NCI-H2029 (cell line): ENCODE measurements around the gene STX17.
A peak's percentile ranks its signal among the peaks of the same experiment; 100 is the strongest.

Experiments
- DNase-seq: peaks from one replicate; lab custom pipeline; 2025; lab: John Stamatoyannopoulos, UW

STX17 gene

GRCh38 chr9:99907208-99907532 lies 716 bp downstream of the STX17 start:
- DNase-seq = no peak

DNA sequence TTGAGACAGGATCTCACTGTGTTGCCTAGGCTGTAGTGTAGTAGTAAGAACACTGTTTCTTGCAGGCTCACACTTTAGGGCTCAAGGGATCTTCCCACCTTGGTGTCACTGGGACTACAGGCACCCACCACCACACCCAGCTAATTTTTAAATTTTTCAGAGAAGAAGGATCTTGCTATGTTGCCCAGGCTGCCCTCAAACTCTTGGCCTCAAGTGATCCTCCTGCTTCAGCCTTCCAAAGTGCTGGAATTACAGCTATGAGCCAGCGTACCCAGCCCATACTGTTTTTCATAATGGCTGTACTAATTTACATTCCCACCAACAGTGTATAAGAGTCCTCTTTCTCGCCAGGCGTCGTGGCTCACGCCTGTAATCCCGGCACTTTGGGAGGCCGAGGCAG lies 5.1 kb downstream of the STX17 start:
- no peak for DNase-seq

GRCh38 chr9:99916650-99917049 lies 10.2 kb downstream of the STX17 start:
- DNase-seq = no peak

- no peak for DNase-seq
These were observed 11.7 kb downstream of the STX17 start for GRCh38 chr9:99918134-99918533.

- DNase-seq = no peak
These were observed 13.5 kb downstream of the STX17 start for GRCh38 chr9:99919930-99920329.

- DNase-seq = no peak
These were observed 15.6 kb downstream of the STX17 start for GRCh38 chr9:99921875-99922710.

GRCh38 chr9:99922711-99923030 lies 16.2 kb downstream of the STX17 start:
- no peak for DNase-seq

DNA sequence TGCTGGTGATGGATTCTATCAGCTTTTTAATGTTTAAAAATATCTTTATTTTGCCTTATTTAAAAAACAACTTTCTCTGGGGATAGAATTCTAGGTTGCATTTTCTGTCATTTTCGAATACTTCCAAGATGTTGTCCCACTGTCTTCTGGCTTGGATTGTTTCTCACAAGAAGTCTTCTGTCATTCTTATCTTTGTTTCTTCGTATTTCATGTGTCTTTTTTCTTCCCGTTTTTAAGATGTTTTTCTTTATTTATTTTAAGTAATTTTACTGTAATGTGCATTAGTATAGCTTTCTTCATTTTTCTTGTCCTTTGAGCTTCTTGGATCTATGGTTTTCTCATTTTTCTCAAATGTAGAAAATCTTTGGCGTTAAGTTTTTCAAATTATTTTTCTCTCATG lies 19.1 kb downstream of the STX17 start:
- DNase-seq = no peak

DNA sequence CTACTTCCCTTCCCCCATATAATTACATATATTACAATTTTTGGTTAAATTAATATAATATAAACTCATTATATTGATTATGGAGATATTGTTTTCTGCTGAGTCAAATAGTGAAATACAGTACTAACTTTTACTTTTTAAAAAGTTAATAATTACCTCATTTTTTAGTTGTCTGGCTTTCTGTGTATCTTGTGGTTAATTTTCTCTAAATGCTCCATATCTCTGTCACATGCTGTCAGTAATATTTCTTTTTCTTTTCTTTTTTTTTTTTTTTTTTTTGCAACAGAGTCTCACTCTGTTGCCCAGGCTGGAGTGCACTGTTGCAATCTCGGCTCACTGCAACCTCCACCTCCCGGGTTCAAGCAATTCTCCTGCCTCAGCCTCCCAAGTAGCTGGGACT lies 23.2 kb downstream of the STX17 start:
- no peak for DNase-seq

GRCh38 chr9:99931155-99931840 lies 24.8 kb downstream of the STX17 start:
- DNase-seq = no peak

- DNase-seq = no peak
These were observed 30.6 kb downstream of the STX17 start for GRCh38 chr9:99936947-99937587.

- no peak for DNase-seq
These were observed 40.9 kb downstream of the STX17 start for GRCh38 chr9:99947395-99947794.

DNA sequence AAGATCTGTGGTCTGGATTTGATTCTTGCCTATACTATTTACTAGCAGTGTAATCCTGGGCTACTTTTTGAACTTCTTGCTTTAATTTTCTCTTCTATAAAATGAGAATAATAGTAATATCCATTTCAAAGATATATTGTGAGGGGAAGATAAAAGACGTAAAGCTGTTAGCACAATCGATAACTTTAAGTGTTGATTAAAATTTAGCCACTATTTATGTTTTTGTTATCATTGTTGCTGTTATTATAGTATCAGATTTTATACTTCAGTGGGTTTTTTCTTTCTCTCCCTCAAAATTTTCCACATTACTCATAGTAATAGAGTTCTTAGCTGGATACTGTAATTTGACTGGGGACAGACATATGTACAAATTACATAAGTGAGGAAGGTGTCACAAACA lies 42.0 kb downstream of the STX17 start:
- no peak for DNase-seq

DNA sequence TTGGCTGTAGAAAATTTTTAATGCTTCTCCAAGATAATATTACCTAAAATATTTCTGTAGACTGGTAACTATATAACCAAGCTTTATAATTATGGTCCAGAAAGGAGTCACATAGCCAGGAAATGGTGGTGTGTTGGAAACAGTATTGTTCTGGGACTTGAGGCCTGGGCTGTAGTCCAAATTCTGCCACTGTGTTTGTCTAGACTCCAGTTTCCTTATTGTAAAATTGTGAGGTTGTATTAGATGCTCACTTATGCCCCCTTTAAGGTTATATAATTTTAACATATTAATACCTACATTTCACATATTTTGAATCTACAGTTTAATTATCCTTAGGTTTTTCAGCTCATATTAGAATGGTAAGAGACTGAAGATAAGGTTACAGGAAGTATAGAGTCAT lies 42.4 kb downstream of the STX17 start:
- peak; percentile 73 for DNase-seq

- no peak for DNase-seq
These were observed 47.5 kb downstream of the STX17 start for GRCh38 chr9:99953861-99954507.

DNA sequence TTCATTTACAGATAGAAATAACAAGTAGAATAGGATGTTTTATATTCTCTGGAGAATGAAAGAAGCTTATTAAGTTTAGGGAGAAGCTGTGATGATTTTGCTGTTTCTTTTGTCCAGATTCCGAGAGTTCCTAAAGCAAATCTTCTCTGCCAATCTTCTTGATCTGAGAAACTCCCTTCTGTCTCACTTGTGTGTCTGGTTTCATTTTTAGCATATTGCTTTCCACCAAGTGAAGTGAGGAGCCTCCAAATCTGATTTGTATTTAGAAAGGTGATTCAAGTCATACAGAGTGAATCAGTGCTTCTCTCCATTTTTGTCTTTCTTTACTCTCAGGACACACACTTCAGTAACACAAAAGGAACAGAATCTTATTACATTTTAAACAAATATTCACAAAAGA lies 48.4 kb downstream of the STX17 start:
- no peak for DNase-seq

DNA sequence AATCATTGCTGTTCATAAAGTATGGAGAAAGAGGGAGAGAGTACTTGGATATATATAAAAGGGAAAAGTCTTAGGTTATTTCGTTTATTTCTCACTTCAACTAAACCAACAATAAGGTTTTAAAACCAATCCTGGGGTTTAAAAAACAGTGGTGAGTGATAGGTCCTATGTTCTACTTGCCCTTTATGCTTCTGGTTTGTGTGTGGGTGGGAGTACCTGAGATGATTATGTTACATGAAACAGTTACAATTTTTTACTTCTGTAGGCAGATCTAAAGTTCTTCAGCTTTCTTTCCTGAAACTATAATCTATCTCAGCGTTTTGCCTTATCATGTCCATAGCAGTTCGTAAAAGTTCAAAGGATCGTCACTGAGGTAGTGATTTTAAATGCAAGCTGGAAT lies 49.2 kb downstream of the STX17 start:
- DNase-seq = no peak

- DNase-seq = no peak
These were observed 56.3 kb downstream of the STX17 start for GRCh38 chr9:99962680-99963261.

DNA sequence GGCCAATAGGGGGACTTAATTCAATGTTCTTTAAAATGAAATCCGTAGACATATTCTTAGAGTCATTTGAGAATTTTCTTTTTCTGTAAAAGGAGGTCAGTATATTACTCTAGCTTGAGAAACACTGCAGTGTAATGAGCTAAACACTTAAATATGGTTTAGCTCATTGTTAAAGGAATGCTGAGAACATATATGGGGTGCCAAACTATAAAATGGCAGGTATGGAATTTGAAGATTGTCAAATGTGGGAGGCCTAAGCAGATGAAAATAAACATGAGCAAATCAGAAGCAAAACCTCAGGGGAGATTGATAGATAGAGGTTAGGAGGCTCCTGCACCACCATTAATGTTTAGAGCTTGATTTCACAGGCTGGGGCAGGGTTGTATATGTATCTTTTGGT lies 57.9 kb downstream of the STX17 start:
- DNase-seq = no peak

DNA sequence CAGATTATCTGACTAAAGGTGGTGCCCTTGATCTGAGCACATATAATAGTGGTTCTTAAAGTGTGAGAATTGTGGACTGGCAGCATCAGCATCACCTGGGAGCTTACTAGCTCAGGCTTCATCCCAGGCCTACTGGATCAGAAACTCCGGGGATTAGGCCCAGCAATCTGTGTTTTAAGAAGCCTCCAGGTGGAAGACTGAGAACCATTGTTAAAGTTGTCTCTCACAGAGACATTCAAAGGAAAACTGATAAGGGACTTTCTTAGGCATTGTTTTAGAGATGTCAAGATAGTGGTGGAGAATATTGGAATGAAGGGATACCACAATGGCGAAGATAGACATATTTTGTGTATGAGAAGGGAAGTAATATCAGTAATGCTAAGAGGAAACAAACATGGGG lies 59.5 kb downstream of the STX17 start:
- no peak for DNase-seq

- no peak for DNase-seq
These were observed 60.3 kb downstream of the STX17 start for GRCh38 chr9:99966716-99967115.

DNA sequence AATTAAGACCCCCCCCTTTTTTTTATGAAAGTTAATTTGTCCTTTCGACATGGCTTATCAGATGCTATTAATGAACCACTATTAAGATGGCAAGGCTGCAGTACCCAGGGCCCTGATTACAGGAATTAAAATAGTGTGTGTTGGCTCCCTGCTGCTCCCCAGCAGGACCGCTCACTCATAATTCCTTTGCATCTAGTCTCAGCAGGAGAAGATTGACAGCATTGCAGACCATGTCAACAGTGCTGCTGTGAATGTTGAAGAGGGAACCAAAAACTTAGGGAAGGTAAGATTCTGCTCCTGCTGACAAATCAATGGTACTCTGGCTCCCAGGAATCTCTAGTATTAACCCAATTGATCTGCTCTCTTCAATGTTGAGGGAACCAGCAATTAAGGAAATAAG lies 61.0 kb downstream of the STX17 start:
- no peak for DNase-seq

- DNase-seq = no peak
These were observed 64.0 kb downstream of the STX17 start for GRCh38 chr9:99970481-99970880.
